Measurements from ENCODE around the gene BMPR2. TPM values are rescaled to one million over a fixed set of nuclear protein-coding genes. Genes with fewer than 3 reads are reported as not detected.
"Not testable (repeated sequence)": the region's sequence is repeated elsewhere in the genome, so short reads cannot be mapped to it uniquely, and the experiment has no call there.

Gene BMPR2
- total and polyA plus RNA-seq, 7 donors: 2.5 to 74.9 (median 49.9) TPM

DNA sequence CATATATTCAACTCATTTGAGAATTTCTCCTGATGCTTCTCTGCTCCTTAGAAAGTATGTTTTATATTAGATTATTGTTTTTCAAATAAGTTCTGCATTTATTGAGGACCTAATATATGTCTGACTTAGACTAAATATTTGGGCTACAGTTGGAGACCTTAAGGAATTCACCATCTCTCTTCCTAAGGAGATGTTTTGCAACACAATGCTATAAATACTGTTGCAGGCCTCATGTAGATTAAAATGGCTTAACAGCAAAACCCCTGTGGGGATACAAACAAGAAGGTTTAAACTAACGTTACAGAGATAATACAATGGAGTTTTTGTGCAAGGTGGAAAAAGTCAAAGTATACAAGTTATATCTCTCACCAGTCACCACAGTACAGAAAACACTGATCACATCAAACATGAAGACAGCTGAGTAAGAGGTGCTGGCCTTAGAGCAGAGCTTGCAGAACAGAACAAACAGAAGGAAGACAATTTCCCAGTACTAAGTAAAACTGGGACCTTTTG, 20.1 kb upstream of the BMPR2 start:
- WGBS, 2 donors: 57 to 75% methylated on average over 1 of the region's 1 CpG
- Histone ChIP-seq H3K27me3 (no peaks in the 10 kb centered on the region), H3K27ac (no peak overlapping the region), H3K4me1 (no peaks in the 10 kb centered on the region), H3K36me3 (no peaks in the 10 kb centered on the region), H3K9me3 (no peaks in the 10 kb centered on the region), H3K4me3 (no peak overlapping the region)
- TF ChIP-seq EP300 (IDR thresholded peaks at IDR 0.05) (no peak), POLR2A (IDR thresholded peaks at IDR 0.05) (no peak), POLR2AphosphoS5 (IDR thresholded peaks at IDR 0.05) (no peak), CTCF (IDR thresholded peaks at IDR 0.05) (no peak)
- DNase-seq: no peak
- intact Hi-C loops (cut with DNase I): no loop called here

DNA sequence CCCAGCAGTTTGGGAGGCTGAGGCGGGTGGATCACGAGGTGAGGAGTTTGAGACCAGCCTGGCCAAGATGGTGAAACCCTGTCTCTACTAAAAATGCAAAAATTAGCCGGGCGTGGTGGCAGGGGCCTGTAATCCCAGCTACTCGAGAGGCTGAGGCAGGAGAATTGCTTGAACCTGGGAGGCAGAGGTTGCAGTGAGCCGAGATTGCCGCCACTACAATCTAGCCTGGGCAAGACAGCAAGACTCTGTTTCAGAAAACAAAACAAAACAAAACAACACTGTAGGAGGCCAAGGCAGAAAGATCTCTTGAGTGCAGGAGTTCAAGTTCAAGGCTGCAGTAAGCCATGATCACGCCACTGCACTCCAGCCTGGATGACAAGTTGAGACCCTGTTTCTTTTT, 17.2 kb upstream of the BMPR2 start:
- H3K4me1 ChIP-seq; H3K27ac ChIP-seq; H3K27me3 ChIP-seq; intact Hi-C loops (cut with DNase I); H3K9me3 ChIP-seq; H3K36me3 ChIP-seq; H3K4me3 ChIP-seq; DNase-seq: not testable (repeated sequence)
- whole genome bisulfite sequencing, 2 donors: 94 to 96% methylated on average over 8 of the region's 8 CpGs

GRCh38 chr2:202360646-202361045, 15.5 kb upstream of the BMPR2 start:
- no peaks in the 10 kb centered on the region for H3K4me1 ChIP-seq
- TF ChIP-seq CTCF (IDR thresholded peaks at IDR 0.05) (no peak), EP300 (IDR thresholded peaks at IDR 0.05) (no peak), POLR2A (IDR thresholded peaks at IDR 0.05) (no peak), POLR2AphosphoS5 (IDR thresholded peaks at IDR 0.05) (no peak)
- H3K27ac ChIP-seq: no peak overlapping the region
- H3K27me3 ChIP-seq: no peaks in the 10 kb centered on the region
- intact Hi-C loops (cut with DNase I): no loop called here
- H3K36me3 ChIP-seq: no peaks in the 10 kb centered on the region
- no peak overlapping the region for H3K4me3 ChIP-seq
- 93 to 94% methylated on average over 2 of the region's 2 CpGs for WGBS, 2 donors
- H3K9me3 ChIP-seq: no peaks in the 10 kb centered on the region
- no peak for DNase-seq

DNA sequence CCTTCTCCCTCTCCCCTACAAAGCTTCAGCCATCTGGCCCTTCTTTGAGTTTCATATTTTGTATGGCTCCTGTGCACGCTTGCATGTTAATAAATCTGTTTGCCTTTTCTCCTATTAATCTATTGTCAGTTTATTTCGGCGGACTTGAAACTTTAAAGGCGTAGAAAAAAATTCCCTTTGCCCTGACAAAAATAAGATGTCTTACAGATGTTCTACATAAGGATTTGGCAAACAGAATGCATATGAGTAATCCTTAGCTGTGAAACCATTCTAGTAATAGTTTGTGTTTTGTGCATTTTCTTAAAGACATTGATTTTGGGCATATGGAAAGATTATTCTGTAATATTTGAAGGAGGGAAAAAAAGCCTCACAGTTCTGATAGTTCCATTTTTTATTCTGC, 15.0 kb upstream of the BMPR2 start:
- TF ChIP-seq POLR2A (IDR thresholded peaks at IDR 0.05) (no peak), POLR2AphosphoS5 (IDR thresholded peaks at IDR 0.05) (no peak), CTCF (IDR thresholded peaks at IDR 0.05) (no peak), EP300 (IDR thresholded peaks at IDR 0.05) (no peak)
- WGBS, 2 donors: 86 to 87% methylated on average over 4 of the region's 4 CpGs
- no peaks in the 10 kb centered on the region for H3K4me1 ChIP-seq
- no peak for DNase-seq
- H3K36me3 ChIP-seq: no peaks in the 10 kb centered on the region
- H3K4me3 ChIP-seq: no peak overlapping the region
- no peaks in the 10 kb centered on the region for H3K27me3 ChIP-seq
- H3K27ac ChIP-seq: no peak overlapping the region
- intact Hi-C loops (cut with DNase I): no loop called here
- no peaks in the 10 kb centered on the region for H3K9me3 ChIP-seq

GRCh38 chr2:202373490-202373889, 2.6 kb upstream of the BMPR2 start:
- Histone ChIP-seq H3K27me3 (no peaks in the 10 kb centered on the region), H3K4me1 (peaks cover 0 to 10% (median 4%) of the 10 kb centered on the region in 4 donors), H3K36me3 (no peaks in the 10 kb centered on the region), H3K27ac (no peak overlapping the region), H3K4me3 (no peak overlapping the region), H3K9me3 (no peaks in the 10 kb centered on the region)
- TF ChIP-seq POLR2AphosphoS5 (IDR thresholded peaks at IDR 0.05) (peak in 1 of 4 donors; percentile 8), POLR2A (IDR thresholded peaks at IDR 0.05) (no peak)
- no peak for DNase-seq
- 83 to 95% methylated on average over 7 of the region's 7 CpGs for WGBS, 2 donors
- intact Hi-C loops (cut with DNase I): loop anchor here (10.0 kb wide), 2 partner anchors 261 to 641 kb away; partner anchors contain the start of genes FAM117B and NBEAL1

- H3K9me3 ChIP-seq, DNase-seq, H3K36me3 ChIP-seq, H3K27me3 ChIP-seq: not testable (repeated sequence)
- peak overlapping the region in 2 of 4 donors; percentile 84 to 92 for H3K4me3 ChIP-seq
- 73 to 86% methylated on average over 22 of the region's 22 CpGs for WGBS, 2 donors
- peak overlapping the region; percentile 97 to 99 (median 98) for H3K27ac ChIP-seq
- intact Hi-C loops (cut with DNase I): loop anchor here (2.0 to 10.0 kb wide), 4 partner anchors 108 to 640 kb away; partner anchors contain the start of genes FAM117B, FZD7 and NBEAL1
- peaks cover 0 to 19% (median 6%) of the 10 kb centered on the region in 4 donors for H3K4me1 ChIP-seq
Observed at GRCh38 chr2:202374383-202374782, 1.7 kb upstream of the BMPR2 start.

Data from sigmoid colon (tissue), 7 donors.